ENCODE results near the gene CAPZB. TPM values are rescaled to one million over a fixed set of nuclear protein-coding genes. Genes with fewer than 3 reads are reported as not detected.
"Not testable (repeated sequence)": the region's sequence is repeated elsewhere in the genome, so short reads cannot be mapped to it uniquely, and the experiment has no call there.

The CAPZB gene
- total RNA-seq, result 100 to 1,000 TPM; 291 to 399 TPM

DNA sequence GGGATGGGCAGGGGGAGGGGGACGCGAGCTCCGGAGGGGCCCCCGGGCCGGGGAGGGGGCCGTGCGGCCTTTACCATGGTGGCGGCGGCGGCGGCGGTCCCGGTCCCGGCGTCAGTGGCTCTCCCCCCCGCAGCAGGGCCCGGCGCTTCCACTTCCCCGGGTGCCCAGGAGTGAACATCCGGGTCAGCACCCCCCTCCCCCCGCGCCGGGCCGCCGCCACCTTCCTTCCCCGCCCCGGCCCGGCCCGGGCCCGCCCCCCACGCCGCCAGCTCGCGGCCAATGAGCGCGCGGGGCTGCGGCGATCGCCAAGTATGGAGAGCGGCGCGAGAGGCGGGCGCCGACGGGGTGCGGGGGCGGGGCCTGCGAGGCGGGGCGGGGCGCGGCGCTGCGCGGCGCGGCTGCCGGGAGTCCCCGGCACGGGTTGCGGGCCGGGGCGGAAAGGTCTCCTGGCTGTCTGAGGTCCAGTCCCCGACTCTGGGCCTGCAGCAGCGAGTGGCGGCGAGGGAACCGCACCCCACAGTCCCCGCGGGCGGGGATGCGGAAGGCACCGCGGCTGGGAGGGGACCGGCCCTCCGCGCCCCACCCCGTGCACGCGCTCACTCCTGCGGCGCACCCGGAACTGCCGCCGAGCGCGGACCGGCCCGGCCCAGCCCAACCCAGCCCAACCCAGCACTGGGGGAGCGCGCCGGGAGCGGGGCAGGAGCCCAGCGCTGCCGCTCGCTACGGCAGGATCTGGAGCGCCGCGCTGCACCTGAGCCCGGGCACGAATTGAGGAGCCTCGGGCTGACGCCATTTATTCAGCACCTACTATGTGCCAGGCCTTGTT, at the start of gene CAPZB:
Gene CAPZB, minus strand, starts transcription at position 178 of the 826 bp plus-strand sequence. Its CDS starts 101 bp downstream, at position 77.
- Mint-ChIP-seq H3K9me3 (no peaks in the 10 kb centered on the region), H3K27me3 (no peaks in the 10 kb centered on the region), H3K36me3 (ENCODE audit: low read depth) (peaks cover 35% of the 10 kb centered on the region), H3K4me3 (peak within 1 kb of the TSS; percentile 97), H3K27ac (peak within 1 kb of the TSS; percentile 97), H3K4me1 (peaks cover 46% of the 10 kb centered on the region)
- peak; percentile 89 for ATAC-seq (replicated peaks)

DNA sequence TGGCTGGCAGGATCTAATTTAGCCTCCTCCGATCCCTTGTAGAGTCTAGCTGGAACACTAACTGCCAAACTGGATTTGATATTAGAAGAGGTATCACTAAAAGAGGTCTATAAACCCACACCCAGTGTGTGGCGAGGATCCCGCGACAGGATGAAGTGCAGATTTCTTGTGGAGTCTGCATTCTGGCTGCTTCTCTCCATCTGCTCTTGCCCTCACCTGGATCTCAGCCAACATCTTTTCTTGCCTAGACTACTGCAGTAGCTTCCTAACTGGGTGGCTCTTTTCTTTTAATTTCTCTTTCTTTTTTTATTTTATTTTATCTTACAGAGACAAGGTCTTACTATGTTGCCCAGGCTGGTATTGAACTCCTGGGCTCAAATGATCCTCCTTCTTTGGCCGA, 48.9 kb upstream of the CAPZB start:
- Mint-ChIP-seq H3K4me1 (no peaks in the 10 kb centered on the region), H3K4me3 (no peak overlapping the region), H3K36me3 (ENCODE audit: low read depth) (no peaks in the 10 kb centered on the region), H3K9me3 (peaks cover 5% of the 10 kb centered on the region), H3K27ac (no peak overlapping the region), H3K27me3 (no peaks in the 10 kb centered on the region)
- no peak for ATAC-seq (replicated peaks)

DNA sequence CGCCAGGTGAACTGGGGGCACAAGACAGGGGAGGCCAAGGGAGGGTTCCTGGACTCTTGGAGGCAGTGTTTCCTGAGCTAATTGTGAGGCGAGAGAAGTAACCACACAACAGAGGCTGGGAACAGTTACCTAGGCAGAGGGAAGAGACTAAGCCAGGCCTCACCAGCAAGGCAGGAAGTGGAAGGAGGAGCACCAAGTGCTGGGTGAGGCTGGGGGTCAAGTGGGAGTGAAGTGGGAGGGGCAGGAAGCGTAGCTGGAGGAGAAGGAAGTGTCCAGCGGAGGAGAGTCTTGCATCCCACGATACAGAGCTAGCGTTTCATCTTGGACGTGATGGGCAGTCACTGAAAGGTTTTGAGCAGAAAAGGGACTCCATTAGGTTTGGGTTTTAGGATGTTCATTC, 48.3 kb upstream of the CAPZB start:
- Mint-ChIP-seq H3K4me3 (no peak overlapping the region), H3K27ac (no peak overlapping the region), H3K36me3 (ENCODE audit: low read depth) (no peaks in the 10 kb centered on the region), H3K4me1 (no peaks in the 10 kb centered on the region), H3K27me3 (no peaks in the 10 kb centered on the region), H3K9me3 (peaks cover 5% of the 10 kb centered on the region)
- no peak for ATAC-seq (replicated peaks)

DNA sequence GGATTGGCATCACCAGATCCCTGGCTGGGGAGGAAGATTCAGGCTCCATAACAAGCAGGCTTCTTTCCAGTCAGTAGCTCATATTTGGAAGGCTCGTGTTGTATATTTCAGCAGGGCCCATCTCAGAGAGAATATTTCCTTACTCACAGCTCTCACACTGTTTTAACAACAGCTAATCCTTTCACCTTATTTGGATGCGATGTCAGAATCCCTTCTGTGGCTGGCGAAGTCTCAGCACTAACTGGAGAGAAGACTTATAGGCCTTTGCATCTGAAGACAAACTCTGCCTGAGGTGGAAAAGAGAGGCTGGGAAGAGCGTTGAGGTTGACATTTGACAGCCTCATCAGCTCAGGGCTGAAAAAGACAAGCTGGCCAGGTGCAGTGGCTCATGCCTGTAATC, 47.2 kb upstream of the CAPZB start:
- no peak for ATAC-seq (replicated peaks)
- H3K27ac Mint-ChIP-seq, result no peak overlapping the region
- H3K4me3 Mint-ChIP-seq, result no peak overlapping the region
- H3K27me3 Mint-ChIP-seq, result no peaks in the 10 kb centered on the region
- H3K9me3 Mint-ChIP-seq, result peaks cover 5% of the 10 kb centered on the region
- H3K4me1 Mint-ChIP-seq, result no peaks in the 10 kb centered on the region
- H3K36me3 Mint-ChIP-seq (ENCODE audit: low read depth), result no peaks in the 10 kb centered on the region

DNA sequence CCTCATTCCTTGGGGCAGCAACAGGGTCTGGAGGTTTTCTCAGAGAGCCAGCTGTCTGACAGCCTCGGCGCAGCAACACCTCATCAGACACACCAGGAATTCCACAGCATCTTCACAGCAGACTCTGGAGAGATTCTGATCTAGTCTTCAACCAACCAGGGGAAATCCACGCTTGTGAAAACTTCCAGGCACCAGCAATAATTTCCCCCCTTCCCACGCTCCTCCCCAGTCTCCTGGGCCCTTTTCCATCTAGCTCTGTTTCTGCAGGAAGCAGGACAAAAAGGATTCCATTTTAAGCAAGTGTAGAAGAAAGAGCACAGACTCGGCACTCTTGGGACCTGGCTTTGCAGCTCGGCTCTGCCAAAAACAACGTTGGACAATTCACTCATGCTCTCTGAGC, 44.3 kb upstream of the CAPZB start:
- H3K9me3 Mint-ChIP-seq, result no peaks in the 10 kb centered on the region
- no peaks in the 10 kb centered on the region for H3K4me1 Mint-ChIP-seq
- no peaks in the 10 kb centered on the region for H3K36me3 Mint-ChIP-seq (ENCODE audit: low read depth)
- ATAC-seq (replicated peaks), result no peak
- no peaks in the 10 kb centered on the region for H3K27me3 Mint-ChIP-seq
- no peak overlapping the region for H3K27ac Mint-ChIP-seq
- no peak overlapping the region for H3K4me3 Mint-ChIP-seq

DNA sequence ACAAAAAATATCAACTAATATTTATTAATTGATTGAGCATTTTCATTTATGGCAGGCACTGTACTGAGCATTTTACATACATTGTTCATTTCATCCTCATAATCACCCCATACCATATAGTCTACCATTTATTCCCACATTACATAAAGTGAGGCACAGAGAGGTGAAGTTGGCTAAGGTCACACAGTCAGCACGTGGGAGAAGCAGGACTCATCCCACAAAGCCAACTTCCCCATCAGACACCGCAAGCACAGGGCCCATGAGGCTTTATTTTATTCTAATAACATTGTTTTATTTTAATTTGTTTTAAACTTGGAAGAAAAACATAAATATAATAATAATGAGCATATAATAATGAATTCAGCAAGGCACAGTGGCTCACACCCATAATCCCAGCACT, 43.1 kb upstream of the CAPZB start:
- Mint-ChIP-seq H3K36me3 (ENCODE audit: low read depth) (no peaks in the 10 kb centered on the region), H3K27ac (no peak overlapping the region), H3K27me3 (no peaks in the 10 kb centered on the region), H3K4me1 (no peaks in the 10 kb centered on the region), H3K9me3 (no peaks in the 10 kb centered on the region), H3K4me3 (no peak overlapping the region)
- no peak for ATAC-seq (replicated peaks)

DNA sequence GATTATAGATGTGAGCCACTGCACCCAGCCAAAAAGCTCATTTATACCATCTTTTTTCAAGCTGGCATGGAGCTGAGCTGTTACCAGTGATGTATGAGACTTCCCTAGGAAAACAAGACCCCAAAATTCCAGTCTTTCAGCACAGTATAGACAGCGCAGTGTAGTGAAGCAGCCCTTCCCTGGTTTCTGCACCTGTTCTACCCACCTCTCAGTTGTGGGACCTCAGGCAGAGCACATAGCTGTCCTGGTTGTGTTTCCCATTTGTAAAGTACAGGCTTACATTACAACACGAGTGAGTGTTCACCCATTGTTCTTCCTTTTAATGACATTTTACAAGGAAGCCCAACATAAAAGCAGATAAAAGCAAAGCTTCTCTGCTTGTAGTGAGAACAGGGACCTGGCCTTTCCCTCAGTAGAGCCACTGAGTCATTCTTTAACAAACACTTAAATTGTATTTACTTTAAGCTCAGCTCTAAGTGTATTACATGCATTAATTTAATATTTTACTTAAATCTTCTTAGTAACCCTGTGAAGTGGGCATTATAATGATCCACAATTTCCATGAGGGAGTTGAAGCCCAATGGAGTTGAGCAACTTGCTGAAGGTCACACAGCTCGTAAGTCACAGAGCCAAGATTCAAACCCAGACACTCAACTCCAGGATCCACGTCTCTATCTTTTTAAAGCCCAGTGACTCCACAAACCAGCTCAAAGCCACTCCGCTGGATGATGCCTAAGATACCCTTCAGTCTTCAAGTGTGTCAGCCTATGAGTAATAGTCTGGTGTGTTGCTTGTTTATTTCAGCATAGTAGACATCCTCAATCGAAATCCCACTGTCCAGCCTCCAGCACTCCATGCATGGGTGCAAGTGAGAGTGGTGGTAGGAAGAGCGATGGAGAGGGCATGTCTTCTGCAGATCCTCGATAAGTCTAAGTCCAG, 40.5 kb upstream of the CAPZB start:
- H3K4me3 Mint-ChIP-seq, result no peak overlapping the region
- no peak overlapping the region for H3K27ac Mint-ChIP-seq
- no peaks in the 10 kb centered on the region for H3K36me3 Mint-ChIP-seq (ENCODE audit: low read depth)
- no peaks in the 10 kb centered on the region for H3K4me1 Mint-ChIP-seq
- no peak for ATAC-seq (replicated peaks)
- H3K27me3 Mint-ChIP-seq, result no peaks in the 10 kb centered on the region
- H3K9me3 Mint-ChIP-seq, result peaks cover 3% of the 10 kb centered on the region

DNA sequence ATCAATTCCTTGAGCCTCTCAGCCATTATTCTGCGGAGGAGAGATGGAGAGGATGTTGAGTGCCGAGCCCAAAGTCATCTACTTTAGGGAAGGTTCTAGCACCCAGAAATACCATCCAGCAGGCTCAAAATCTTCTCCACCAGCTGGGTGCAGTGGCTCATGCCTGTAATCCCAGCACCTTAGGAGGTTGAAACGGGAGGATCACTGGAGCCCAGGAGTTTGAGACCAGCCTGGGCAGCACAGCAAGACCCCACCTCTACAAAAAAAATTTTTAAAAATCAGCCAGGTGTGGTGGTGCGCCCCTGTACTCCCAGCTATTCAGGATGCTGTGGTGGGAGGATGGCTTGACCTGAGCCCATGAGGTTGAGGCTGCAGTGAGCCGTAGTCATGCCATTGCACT, 39.5 kb upstream of the CAPZB start:
- no peaks in the 10 kb centered on the region for H3K4me1 Mint-ChIP-seq
- no peak overlapping the region for H3K27ac Mint-ChIP-seq
- H3K36me3 Mint-ChIP-seq (ENCODE audit: low read depth), result no peaks in the 10 kb centered on the region
- no peaks in the 10 kb centered on the region for H3K27me3 Mint-ChIP-seq
- H3K9me3 Mint-ChIP-seq, result peaks cover 3% of the 10 kb centered on the region
- ATAC-seq (replicated peaks), result no peak
- H3K4me3 Mint-ChIP-seq, result no peak overlapping the region

DNA sequence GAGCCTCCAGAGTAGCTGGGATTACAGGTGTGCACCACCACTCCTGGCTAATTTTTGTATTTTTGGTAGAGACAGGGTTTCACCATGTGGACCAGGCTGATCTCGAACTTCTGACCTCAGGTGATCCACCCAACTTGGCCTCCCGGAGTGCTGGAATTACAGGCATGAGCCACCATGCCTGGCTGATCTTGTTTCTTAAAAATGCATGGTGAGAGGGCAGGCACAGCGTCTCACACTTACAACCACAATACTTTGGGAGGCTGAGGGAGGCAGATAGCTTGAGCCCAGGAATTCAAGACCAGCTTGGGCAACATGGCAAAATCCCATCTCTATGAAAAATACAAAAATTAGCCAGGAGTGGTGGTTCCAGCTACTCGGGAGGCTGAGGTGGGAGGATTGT, 37.2 kb upstream of the CAPZB start:
- H3K27me3 Mint-ChIP-seq; ATAC-seq (replicated peaks); H3K4me1 Mint-ChIP-seq: not testable (repeated sequence)

DNA sequence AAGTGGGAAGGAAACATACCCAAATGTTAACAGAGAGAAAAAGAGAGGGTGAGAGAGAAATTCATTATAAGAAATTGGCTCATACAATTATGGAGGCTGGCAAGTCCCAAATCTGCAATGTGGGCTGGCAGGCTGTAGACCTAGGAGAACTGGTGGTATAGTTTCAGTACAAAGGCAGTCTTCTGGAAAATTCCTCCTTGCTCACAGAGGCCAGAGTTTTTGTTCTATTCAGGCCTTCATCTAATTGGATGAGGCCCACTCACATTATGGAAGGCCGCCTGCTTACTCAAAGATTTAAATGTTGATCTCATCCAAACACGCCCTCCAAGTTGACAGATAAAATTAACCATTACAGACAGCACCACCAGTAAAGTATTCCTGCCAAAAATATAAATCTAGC, 36.1 kb upstream of the CAPZB start:
- H3K27me3 Mint-ChIP-seq, result no peaks in the 10 kb centered on the region

More for the DNA sequence above, 37.2 kb upstream of the CAPZB start:
- H3K4me3 Mint-ChIP-seq; H3K27ac Mint-ChIP-seq; H3K9me3 Mint-ChIP-seq; H3K36me3 Mint-ChIP-seq (ENCODE audit: low read depth): not testable (repeated sequence)

DNA sequence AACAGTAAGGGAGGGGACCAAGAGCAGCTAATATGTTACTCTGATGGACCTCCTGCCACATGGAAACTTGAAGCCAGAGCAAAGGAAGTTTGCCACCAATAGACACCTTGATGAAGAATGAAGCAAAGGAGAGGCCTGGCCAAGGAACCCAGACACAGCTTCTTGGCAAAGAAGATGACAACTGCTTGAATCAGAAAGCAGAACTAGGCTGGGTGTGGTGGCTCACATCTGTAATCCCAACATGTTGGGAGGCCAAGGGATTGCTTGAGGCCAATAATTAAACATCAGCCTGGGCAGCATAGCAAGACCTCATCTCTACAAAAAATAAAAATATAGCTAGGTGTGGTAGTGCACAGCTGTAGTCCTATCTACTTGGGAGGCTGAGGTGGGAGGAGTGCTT, 31.7 kb upstream of the CAPZB start:
- Mint-ChIP-seq H3K4me1 (peaks cover 4% of the 10 kb centered on the region), H3K9me3 (peaks cover 7% of the 10 kb centered on the region), H3K27ac (no peak overlapping the region), H3K36me3 (ENCODE audit: low read depth) (no peaks in the 10 kb centered on the region), H3K27me3 (no peaks in the 10 kb centered on the region), H3K4me3 (no peak overlapping the region)
- ATAC-seq (replicated peaks), result no peak

More for the DNA sequence above, 36.1 kb upstream of the CAPZB start:
- ATAC-seq (replicated peaks), result no peak
- no peak overlapping the region for H3K27ac Mint-ChIP-seq
- H3K9me3 Mint-ChIP-seq, result peaks cover 7% of the 10 kb centered on the region
- H3K4me1 Mint-ChIP-seq, result no peaks in the 10 kb centered on the region
- H3K36me3 Mint-ChIP-seq (ENCODE audit: low read depth), result no peaks in the 10 kb centered on the region
- no peak overlapping the region for H3K4me3 Mint-ChIP-seq

DNA sequence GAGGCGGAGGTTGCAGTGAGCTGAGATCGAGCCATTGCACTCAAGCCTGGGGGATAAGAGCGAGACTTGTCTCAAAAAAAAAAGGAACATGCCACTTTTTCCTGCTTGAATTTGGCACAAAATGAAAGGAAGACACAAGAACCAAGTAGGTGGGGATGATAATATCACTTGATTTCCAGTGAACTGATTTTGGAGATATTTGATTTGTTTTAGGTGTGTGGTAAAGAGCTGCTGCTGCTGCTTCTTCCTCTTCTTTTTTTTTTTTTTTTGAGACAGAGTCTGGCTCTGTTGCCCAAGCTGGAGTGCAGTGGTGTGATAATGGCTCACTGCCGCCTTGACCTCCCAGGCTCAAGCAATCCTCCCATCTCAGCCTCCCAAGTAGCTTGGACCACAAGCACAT, 29.9 kb upstream of the CAPZB start:
- Mint-ChIP-seq H3K4me1 (peaks cover 4% of the 10 kb centered on the region), H3K9me3 (peaks cover 5% of the 10 kb centered on the region), H3K27me3 (no peaks in the 10 kb centered on the region), H3K4me3 (no peak overlapping the region), H3K36me3 (ENCODE audit: low read depth) (no peaks in the 10 kb centered on the region), H3K27ac (no peak overlapping the region)
- ATAC-seq (replicated peaks), result no peak

DNA sequence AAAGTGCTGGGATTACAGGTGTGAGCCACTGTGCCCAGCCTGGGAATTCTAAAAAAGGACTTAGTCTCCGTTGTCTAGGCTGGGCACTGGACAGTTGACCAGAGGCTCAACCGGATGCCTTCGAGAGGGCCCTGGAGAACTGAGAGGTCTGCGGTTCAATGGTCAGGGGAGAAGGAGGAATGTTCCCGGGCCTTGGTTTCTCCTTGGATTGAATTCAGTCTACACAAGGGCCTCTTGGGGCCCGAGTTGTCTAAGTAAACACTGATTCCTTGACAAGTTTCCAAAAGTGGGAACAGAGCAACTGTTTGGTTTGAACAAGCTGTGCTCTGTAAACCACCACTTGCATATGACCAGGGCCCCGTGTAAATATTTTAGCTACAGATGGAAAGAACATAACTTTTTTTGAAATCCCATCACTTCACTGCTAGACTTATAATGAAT, 29.1 kb upstream of the CAPZB start:
- Mint-ChIP-seq H3K4me1 (peaks cover 4% of the 10 kb centered on the region), H3K27ac (no peak overlapping the region), H3K27me3 (no peaks in the 10 kb centered on the region), H3K9me3 (peaks cover 5% of the 10 kb centered on the region), H3K4me3 (no peak overlapping the region), H3K36me3 (ENCODE audit: low read depth) (no peaks in the 10 kb centered on the region)
- ATAC-seq (replicated peaks), result no peak

DNA sequence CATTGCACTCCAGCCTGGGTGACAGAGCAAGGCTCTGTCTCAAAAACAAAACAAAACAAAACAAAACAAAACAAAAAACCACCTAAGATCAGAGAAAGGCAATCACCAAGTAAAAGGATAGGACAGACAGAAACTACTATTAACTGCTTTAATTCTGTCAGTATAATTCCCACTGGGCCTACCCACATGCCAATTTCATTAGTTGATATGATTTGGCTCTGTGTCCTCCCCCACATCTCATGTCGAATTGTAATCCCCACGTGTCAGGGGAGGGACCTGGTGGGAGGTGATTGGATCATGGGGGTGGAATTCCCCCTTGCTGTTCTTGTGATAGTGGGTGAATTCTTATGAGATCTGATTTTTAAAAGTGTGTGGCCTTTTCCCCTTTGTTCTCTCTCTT, 27.2 kb upstream of the CAPZB start:
- Mint-ChIP-seq H3K4me3 (no peak overlapping the region), H3K9me3 (peaks cover 3% of the 10 kb centered on the region), H3K4me1 (peaks cover 11% of the 10 kb centered on the region), H3K36me3 (ENCODE audit: low read depth) (no peaks in the 10 kb centered on the region), H3K27ac (no peak overlapping the region), H3K27me3 (no peaks in the 10 kb centered on the region)
- no peak for ATAC-seq (replicated peaks)

DNA sequence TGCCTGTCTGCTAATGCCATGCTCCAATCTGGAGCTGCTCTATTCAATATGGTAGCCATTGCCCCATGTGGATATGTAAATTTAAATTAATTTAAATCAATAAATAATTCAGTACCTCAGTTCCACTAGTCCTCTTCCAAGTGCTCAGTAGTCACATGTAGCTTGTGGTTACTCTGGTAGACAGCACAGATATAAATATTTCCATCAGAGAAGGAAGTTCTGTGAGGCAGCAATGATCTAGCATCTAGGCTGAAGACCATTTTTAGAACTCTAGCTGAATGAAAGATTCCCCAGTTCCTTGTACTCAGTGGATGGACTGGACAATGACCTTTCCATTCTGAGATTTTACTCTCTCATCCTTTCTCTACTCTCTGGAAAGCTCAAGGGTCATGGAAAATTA, 25.8 kb upstream of the CAPZB start:
- H3K27ac Mint-ChIP-seq, result no peak overlapping the region

More for the DNA sequence above, 25.8 kb upstream of the CAPZB start:
- ATAC-seq (replicated peaks), result no peak
- no peaks in the 10 kb centered on the region for H3K9me3 Mint-ChIP-seq
- H3K27me3 Mint-ChIP-seq, result no peaks in the 10 kb centered on the region
- H3K36me3 Mint-ChIP-seq (ENCODE audit: low read depth), result no peaks in the 10 kb centered on the region
- H3K4me3 Mint-ChIP-seq, result no peak overlapping the region
- peaks cover 11% of the 10 kb centered on the region for H3K4me1 Mint-ChIP-seq
